GM04503 (cell line): ENCODE measurements around the gene CUL3.

Experiments
- DNase-seq: peaks from one replicate; pipeline ENCODE4 v3.0.0-alpha.2; 2012; ENCODE audit warnings: low read depth

Gene CUL3

DNA sequence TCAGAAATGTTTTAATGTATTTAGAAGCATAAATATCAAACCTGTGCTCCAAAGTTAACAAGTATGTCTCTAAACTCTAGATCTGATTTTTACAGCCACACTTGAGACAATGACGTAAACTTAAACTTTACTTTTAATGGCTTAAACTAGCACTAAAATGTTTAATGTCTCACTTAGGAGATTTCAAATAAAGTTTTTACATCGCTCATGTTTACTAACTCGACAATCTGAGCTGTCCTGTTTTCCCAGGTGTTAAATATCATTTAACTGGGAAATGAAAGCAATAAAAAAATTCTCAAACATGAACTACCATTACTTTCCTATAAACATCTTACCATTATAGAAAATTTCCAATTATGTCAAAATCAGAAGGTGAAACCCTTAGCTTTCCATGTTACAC, 113.0 kb downstream of the CUL3 start:
- DNase-seq: no peak

- no peak for DNase-seq
Observed at GRCh38 chr2:224469374-224469964, 115.7 kb downstream of the CUL3 start.

- no peak for DNase-seq
Observed at GRCh38 chr2:224466304-224466895, 118.8 kb downstream of the CUL3 start.

DNA sequence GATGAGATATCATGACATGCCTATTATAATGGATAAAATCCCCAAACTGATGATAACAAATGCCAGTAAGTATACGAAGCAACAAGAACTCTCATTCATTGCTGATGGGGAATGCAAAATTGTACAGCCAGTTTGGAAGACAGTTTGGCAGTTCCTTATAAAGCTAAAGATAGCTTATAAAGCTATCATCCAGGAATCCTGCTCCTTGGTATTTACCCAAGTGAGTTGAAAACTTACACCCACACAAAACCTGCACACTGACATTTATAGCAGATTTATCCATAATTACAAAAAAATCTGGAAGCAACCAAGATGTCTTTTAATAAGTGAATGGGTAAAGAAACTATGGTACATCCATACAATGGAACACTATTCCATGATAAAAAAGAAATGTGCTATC, 123.8 kb downstream of the CUL3 start:
- no peak for DNase-seq

- DNase-seq: no peak
Observed at GRCh38 chr2:224457408-224458096, 127.6 kb downstream of the CUL3 start.

GRCh38 chr2:224453892-224454291, 131.3 kb downstream of the CUL3 start:
- DNase-seq: no peak

GRCh38 chr2:224449212-224450147, 135.7 kb downstream of the CUL3 start:
- no peak for DNase-seq

- DNase-seq: no peak
Observed at GRCh38 chr2:224448236-224448635, 136.9 kb downstream of the CUL3 start.

GRCh38 chr2:224444783-224445182, 140.4 kb downstream of the CUL3 start:
- DNase-seq: no peak

GRCh38 chr2:224444021-224444420, 141.1 kb downstream of the CUL3 start:
- DNase-seq: no peak

DNA sequence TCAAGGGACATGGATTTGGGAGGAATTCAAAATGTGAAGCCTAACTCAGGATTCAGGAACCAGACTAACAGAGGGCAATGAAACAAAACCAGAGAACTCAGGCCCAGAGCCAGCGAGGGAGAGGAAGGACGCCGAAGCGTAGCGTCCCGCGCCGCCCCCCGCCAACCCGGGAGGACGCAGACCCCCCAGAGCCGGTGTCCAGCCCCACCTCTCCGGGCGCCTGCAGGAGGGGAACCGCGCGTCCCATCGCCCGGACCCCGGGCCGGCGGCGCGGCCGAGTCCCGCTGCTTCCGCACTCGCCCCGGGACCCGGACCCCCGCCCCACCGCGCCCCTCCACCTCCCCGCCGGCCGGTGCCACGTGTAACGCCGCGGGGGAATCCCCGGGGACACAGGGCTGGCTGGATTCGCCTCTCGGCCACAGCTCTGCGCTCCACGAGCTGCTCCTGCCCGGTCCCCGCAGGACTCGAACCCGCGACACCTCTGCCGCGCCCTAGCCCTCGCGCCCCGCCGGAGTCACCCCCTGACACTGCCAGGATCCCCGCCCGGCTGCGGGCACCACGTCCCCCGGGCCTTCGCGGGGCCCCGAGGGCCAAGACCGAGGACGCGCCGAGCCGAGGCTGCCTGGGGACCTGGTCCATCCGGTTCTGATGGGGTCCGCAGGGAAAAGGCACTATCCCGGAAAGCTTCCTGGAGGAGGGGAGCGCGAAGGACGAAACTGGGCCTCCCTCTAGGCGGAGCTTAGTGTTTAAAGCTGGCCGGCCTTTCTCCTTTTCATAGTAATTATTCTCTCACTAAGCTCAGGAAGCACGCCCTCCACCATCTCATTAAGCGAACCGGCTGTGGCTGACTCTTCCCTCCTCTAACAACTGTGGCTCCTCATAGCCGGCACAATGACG, 142.8 kb downstream of the CUL3 start:
- DNase-seq: no peak

GRCh38 chr2:224440988-224441387, 144.2 kb downstream of the CUL3 start:
- DNase-seq: no peak

DNA sequence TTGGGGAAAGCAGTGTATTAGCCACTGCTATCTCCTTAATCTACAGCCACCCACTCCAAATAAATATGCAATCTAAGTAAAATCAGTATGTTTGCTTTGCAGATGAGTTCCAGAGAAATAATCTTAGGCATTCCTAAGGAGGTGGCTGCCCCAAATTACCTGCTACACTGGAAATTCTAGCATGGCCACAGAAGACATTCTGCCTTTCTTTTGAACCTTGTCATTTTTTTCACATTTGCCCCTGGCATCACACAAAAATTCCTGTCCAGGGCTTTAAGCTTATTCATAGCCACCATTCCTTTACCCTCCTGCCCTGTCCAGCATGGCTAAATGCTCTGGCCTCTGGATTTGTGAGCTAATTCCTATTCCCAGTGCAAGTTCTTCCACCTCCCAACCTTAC, 146.4 kb downstream of the CUL3 start:
- DNase-seq: no peak

DNA sequence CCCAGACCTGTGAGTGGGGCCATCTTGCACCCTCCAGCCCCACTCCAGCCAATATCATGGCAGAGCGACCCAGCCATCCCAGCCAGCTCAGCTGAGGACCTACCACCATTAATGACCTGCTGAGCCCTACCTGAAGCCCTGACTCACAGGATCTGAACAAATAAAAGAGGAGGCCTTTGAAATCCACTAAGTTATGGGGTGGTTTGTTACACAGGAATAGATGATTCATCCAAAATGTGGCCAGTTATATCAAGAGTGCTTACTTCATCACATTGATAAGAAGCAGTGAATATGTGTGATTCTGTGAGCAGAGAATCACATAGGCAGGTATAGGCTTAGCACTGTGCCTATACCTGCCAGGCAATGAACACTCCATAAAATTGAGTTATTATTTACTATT, 148.5 kb downstream of the CUL3 start:
- no peak for DNase-seq

GRCh38 chr2:224434618-224435017, 150.5 kb downstream of the CUL3 start:
- DNase-seq: no peak

GRCh38 chr2:224433442-224433841, 151.7 kb downstream of the CUL3 start:
- DNase-seq: no peak

- DNase-seq: no peak
Observed at GRCh38 chr2:224432003-224432579, 153.1 kb downstream of the CUL3 start.

DNA sequence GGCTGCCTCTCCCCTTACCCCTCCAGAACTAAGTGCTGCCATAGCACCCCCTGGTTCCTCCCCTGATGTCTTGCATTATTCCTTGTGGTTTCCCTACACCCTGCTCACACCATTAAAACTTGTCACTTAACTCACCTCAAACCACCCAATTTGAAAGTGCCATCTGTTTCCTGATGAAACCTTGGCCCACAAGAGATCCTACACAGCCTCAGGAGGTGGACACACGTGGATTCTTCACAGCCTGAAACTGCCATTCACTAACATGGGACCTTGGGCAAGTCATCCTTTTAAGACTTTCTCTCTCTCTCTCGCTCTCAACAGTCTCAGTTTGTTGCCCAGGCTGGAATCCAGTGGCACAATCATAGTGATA, 155.7 kb downstream of the CUL3 start:
- no peak for DNase-seq

GRCh38 chr2:224428787-224429440, 156.2 kb downstream of the CUL3 start:
- no peak for DNase-seq

GRCh38 chr2:224427471-224427870, 157.7 kb downstream of the CUL3 start:
- DNase-seq: no peak

DNA sequence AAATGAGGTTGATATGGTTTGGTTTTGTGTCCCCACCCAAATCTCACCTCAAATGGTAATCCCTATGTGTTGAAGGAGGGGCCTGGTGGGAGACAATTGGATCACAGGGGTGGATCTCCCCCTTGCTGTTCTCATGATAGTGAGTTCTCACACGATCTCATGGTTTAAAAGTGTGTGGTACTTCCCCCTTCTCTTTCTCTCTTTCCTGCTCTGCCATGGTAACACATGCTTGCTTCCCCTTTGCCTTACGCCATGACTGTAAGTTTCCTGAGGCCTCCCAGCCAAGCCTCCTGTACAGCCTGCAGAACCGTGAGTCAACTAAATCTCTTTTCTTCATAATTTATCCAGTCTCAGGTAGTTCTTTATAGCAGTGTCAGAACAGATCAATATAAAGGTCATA, 158.5 kb downstream of the CUL3 start:
- DNase-seq: no peak
